HG02623 (cell line): Measurements from ENCODE around the gene ACSS1.

Source experiments
- ATAC-seq: cut with Tn5 transposase; IDR thresholded peaks from one replicate; pipeline ENCODE4 v1.9.1; 2021; ENCODE audit warnings: moderate library complexity; ENCODE audit not compliant: unreplicated experiment

Gene ACSS1

DNA sequence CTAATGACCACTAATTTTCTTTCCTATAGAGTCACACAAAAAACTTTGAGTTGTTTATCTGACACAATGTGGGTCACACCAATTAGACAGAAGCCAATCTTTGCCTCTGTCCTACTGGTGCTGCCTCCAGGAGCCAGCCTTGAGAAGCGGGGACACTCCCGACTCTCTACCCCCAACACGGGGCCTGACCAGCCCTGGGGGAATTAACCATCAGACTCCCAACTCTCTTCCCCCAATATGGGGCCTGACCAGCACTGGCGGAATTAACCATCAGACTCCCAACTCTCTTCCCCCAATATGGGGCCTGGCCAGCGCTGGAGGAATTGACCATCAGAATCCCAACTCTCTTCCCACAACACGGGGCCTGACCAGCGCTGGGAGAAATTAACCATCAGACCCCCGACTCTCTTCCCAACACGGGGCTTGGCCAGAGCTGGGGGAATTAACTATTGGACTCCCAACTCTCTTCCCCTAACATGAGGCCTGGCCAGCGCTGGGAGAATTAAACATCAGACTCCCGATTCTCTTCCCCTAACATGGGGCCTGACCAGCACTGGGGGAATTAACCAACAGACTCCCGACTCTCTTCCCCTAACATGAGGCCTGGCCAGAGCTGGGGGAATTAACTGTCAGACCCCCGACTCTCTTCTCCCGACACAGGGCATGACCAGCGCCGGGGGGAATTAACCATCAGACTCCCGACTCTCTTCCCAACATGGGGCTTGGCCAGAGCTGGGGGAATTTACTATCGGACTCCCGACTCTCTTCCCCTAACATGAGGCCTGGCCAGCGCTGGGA, 96.4 kb downstream of the ACSS1 start:
- ATAC-seq: no peak

DNA sequence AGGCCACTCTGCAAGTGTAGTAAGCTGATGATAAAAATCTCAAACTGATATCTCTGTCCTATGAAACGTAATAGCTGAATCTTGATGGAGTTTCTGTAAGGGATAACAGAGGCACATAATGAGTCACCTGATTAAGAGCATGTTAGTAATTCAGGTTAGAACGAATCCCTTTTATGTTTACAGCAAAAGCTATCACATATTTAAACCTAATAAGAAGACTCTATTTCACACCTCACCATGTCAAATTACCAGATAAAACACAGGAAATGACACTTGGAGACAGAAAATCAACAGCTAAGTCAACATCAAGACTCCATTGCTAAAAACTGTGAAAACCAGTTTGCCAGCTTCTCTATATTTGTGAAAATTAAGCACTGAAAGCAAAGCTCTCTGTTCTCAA, 97.1 kb downstream of the ACSS1 start:
- ATAC-seq: no peak

DNA sequence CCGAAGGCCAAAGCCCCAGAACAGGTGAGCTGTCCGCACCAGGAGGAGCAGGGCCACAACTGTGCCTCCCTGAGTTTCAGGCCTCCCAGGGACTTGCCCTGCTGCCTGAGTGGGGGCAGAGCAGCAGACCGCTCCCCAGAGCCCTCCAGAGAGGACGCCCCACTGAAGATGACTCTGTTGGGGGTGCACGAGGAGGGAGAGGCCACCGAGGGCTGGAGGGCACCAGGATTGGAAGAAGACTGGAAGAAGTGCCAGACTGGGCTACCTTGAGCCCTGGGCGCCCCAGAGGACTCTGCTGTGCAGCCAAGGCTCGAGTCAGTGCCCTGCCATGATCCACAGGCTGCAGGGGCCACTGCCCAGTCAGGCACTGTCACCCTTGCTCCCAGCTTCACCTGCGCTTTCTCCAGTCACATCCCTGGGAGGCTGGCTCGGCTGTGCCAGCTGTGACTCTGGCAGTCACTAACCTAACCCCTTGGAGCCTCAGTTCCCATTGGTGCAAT, 97.6 kb downstream of the ACSS1 start:
- no peak for ATAC-seq

DNA sequence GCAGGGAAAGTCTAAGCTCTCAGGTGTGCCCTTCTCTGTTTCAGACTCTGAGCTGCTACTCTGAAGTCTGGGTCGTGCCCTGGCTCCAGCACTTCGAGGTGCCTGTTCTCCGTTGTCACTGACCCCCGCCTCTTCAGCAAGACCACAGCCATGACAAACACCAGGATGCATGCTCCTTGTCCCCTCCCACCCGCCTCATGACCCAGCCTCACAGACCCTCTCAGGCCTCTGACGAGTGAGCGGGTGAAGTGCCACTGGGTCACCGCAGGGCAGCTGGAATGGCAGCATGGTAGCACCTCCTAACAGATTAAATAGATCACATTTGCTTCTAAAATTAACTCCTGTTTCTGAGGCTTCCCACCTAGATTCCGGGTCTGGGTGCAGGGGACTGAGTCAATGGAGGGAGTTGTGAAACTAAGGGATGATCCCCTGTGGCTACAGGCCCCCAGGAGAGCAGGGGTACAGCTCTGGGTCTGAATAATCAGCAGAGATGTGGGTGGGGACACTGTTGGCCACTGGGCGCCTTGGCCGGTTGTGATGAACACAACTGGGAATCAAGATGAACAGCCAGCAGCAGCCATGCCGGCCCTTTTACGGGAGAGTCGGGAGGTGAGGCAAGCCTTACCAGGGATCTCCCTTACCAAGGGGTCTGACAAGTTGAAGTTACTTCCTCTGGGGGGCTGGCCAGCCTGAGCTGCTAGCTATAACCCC, 98.2 kb downstream of the ACSS1 start:
- ATAC-seq: no peak

DNA sequence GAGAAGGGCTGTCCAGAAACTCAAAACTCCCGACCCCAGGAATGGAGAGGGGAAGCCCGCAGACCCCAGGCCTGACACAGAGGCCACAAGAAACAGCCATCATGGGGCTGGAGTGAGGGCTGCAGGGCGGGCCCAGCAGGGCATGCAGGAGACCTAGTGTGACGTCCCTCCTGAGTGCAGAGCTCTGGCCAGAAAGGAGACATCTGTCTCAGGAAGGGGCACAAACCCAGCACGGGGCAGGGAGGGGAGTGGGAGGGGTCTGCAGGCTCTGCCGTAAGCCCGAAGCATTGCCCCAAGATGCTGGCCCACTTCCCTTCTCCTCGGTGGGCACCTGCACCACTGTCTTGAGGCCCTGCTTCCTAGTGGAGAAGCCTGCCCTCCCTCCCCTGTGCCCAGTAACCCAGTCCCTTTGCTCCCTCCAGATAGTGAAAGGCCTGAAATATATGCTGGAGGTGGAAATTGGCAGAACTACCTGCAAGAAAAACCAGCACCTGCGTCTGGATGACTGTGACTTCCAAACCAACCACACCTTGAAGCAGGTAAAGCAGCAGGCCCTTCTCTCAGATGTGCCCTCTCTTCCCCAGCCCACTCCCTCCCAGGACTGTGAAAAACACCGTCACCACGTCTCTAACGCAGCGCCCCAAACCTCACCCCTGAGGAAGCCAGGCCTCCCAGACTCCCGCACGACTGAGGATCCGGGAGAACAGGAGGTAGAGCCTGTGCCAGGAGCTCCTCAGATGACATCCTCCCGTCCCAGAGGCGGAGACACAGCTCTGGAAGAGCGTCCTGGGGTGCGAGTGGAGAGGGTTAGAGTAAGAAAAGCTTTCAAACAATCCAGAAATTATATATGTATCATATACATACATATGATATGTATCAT, 99.2 kb downstream of the ACSS1 start:
- ATAC-seq: no peak

DNA sequence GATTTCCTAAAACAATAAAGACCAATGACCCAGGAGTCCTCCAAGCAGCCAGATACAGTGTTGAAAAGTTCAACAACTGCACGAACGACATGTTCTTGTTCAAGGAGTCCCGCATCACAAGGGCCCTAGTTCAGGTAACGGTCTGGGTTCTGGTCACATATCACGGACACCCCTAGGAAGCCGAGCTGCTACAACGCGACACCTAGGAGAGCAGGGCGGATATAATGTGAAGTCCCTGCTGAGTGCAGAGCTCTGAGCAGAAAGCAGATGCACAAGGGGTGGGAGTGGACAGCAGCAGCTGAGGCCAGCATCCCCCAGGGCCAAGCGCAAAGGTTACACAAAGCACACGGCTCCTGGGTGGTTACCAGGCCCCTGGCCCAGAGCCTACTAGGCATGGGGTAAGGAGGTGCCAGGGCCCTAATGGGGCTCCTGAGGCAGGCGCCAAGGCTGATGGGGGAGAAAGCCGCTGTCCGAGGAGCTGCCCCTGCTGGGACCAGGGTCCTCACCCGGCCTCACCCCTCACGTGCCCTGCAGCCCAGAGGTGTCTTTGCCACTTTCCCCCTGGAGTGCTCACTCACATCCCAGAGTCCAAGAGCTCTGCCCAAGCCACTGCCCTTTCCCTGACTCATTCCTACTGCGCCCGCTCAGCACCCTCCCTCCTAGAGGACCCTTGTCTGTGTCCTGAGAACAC, 100.5 kb downstream of the ACSS1 start:
- no peak for ATAC-seq
